Measurements from ENCODE around the gene RBM39. TPM values are rescaled to one million over a fixed set of nuclear protein-coding genes. Genes with fewer than 3 reads are reported as not detected.
"Not testable (repeated sequence)": the region's sequence is repeated elsewhere in the genome, so short reads cannot be mapped to it uniquely, and the experiment has no call there.

Gene RBM39
- polyA plus RNA-seq, 3 donors from 2014 or later: 120 to 203 (median 142) TPM

GRCh38 chr20:35768731-35769664, 26.9 kb upstream of the RBM39 start:
- Mint-ChIP-seq H3K27ac (peak overlapping the region; percentile 99 to 100 (median 100)), H3K27me3 (ENCODE audit: low read depth in 3 of 3) (peaks cover 13 to 20% (median 17%) of the 10 kb centered on the region in 3 donors), H3K4me1 (peaks cover 69 to 72% of the 10 kb centered on the region in 2 donors), H3K9me3 (no peaks in the 10 kb centered on the region), H3K36me3 (no peaks in the 10 kb centered on the region), H3K4me3 (peak overlapping the region; percentile 87 to 91 (median 91))
- peak; percentile 38 to 43 (median 41) for DNase-seq

GRCh38 chr20:35767683-35768481, 25.8 kb upstream of the RBM39 start:
- peak; percentile 85 to 88 (median 88) for DNase-seq
- Mint-ChIP-seq H3K27me3 (ENCODE audit: low read depth in 3 of 3) (peaks cover 11 to 18% (median 14%) of the 10 kb centered on the region in 3 donors), H3K4me3 (peak overlapping the region; percentile 87 to 91 (median 91)), H3K27ac (peak overlapping the region; percentile 99 to 100 (median 100)), H3K36me3 (no peaks in the 10 kb centered on the region), H3K9me3 (no peaks in the 10 kb centered on the region), H3K4me1 (peaks cover 58 to 61% of the 10 kb centered on the region in 2 donors)

- H3K4me3 Mint-ChIP-seq: peak overlapping the region in 3 of 5 donors; percentile 53 to 91 (median 87)
- H3K27me3 Mint-ChIP-seq (ENCODE audit: low read depth in 3 of 3): peaks cover 11 to 16% (median 14%) of the 10 kb centered on the region in 3 donors
- peak overlapping the region; percentile 99 to 100 (median 100) for H3K27ac Mint-ChIP-seq
- no peak for DNase-seq
- no peaks in the 10 kb centered on the region for H3K9me3 Mint-ChIP-seq
- no peaks in the 10 kb centered on the region for H3K36me3 Mint-ChIP-seq
- H3K4me1 Mint-ChIP-seq: peaks cover 52 to 56% of the 10 kb centered on the region in 2 donors
Observed at GRCh38 chr20:35766843-35767242, 24.8 kb upstream of the RBM39 start.

- peak overlapping the region; percentile 16 to 88 (median 80) for H3K27ac Mint-ChIP-seq
- H3K27me3 Mint-ChIP-seq (ENCODE audit: low read depth in 3 of 3); H3K9me3 Mint-ChIP-seq; H3K36me3 Mint-ChIP-seq; DNase-seq: not testable (repeated sequence)
- peaks cover 41 to 42% of the 10 kb centered on the region in 2 donors for H3K4me1 Mint-ChIP-seq
- peak overlapping the region in 1 of 5 donors; percentile 18 for H3K4me3 Mint-ChIP-seq
Observed at GRCh38 chr20:35764936-35765335, 22.9 kb upstream of the RBM39 start.

GRCh38 chr20:35762461-35762860, 20.4 kb upstream of the RBM39 start:
- Mint-ChIP-seq H3K27ac (peak overlapping the region in 5 of 6 donors; percentile 6 to 89 (median 50)), H3K4me1 (peaks cover 18 to 19% of the 10 kb centered on the region in 2 donors), H3K36me3 (no peaks in the 10 kb centered on the region), H3K4me3 (no peak overlapping the region), H3K27me3 (ENCODE audit: low read depth in 3 of 3) (peaks cover 1 to 4% (median 2%) of the 10 kb centered on the region in 3 donors), H3K9me3 (no peaks in the 10 kb centered on the region)
- no peak for DNase-seq

GRCh38 chr20:35761548-35761947, 19.5 kb upstream of the RBM39 start:
- not testable (repeated sequence) for H3K27me3 Mint-ChIP-seq (ENCODE audit: low read depth in 3 of 3); H3K4me1 Mint-ChIP-seq; H3K9me3 Mint-ChIP-seq; H3K4me3 Mint-ChIP-seq; DNase-seq; H3K36me3 Mint-ChIP-seq
- peak overlapping the region in 2 of 6 donors; percentile 42 to 45 for H3K27ac Mint-ChIP-seq

- Mint-ChIP-seq H3K4me3 (no peak overlapping the region), H3K4me1 (no peaks in the 10 kb centered on the region), H3K9me3 (no peaks in the 10 kb centered on the region), H3K36me3 (no peaks in the 10 kb centered on the region), H3K27me3 (ENCODE audit: low read depth in 3 of 3) (peaks cover 0 to 2% (median 0%) of the 10 kb centered on the region in 3 donors), H3K27ac (peak overlapping the region in 2 of 6 donors; percentile 12 to 23)
- no peak for DNase-seq
Observed at GRCh38 chr20:35757098-35757705, 15.1 kb upstream of the RBM39 start.

GRCh38 chr20:35756404-35756803, 14.3 kb upstream of the RBM39 start:
- Mint-ChIP-seq H3K4me1 (no peaks in the 10 kb centered on the region), H3K27me3 (ENCODE audit: low read depth in 3 of 3) (peaks cover 0 to 2% (median 0%) of the 10 kb centered on the region in 3 donors), H3K9me3 (no peaks in the 10 kb centered on the region), H3K36me3 (no peaks in the 10 kb centered on the region), H3K27ac (no peak overlapping the region), H3K4me3 (no peak overlapping the region)
- no peak for DNase-seq

- H3K4me1 Mint-ChIP-seq: no peaks in the 10 kb centered on the region
- no peak overlapping the region for H3K4me3 Mint-ChIP-seq
- H3K9me3 Mint-ChIP-seq: no peaks in the 10 kb centered on the region
- H3K27me3 Mint-ChIP-seq (ENCODE audit: low read depth in 3 of 3): no peaks in the 10 kb centered on the region
- H3K36me3 Mint-ChIP-seq: no peaks in the 10 kb centered on the region
- no peak overlapping the region for H3K27ac Mint-ChIP-seq
- no peak for DNase-seq
Observed at GRCh38 chr20:35750611-35751010, 8.6 kb upstream of the RBM39 start.

- Mint-ChIP-seq H3K4me1 (peaks cover 35 to 41% of the 10 kb centered on the region in 2 donors), H3K27me3 (ENCODE audit: low read depth in 3 of 3) (peaks cover 16 to 30% (median 18%) of the 10 kb centered on the region in 3 donors), H3K4me3 (peak overlapping the region in 3 of 5 donors; percentile 99 to 100 (median 100)), H3K27ac (peak overlapping the region; percentile 97 to 100 (median 100)), H3K36me3 (peaks cover 17 to 19% (median 17%) of the 10 kb centered on the region in 3 donors)
- H3K9me3 Mint-ChIP-seq, DNase-seq: not testable (repeated sequence)
Observed at GRCh38 chr20:35744492-35744841, 2.4 kb upstream of the RBM39 start.

GRCh38 chr20:35743693-35744491, 1.8 kb upstream of the RBM39 start:
- DNase-seq: peak; percentile 35 to 39 (median 36)
- Mint-ChIP-seq H3K27me3 (ENCODE audit: low read depth in 3 of 3) (peaks cover 16 to 34% (median 18%) of the 10 kb centered on the region in 3 donors), H3K9me3 (no peaks in the 10 kb centered on the region), H3K4me1 (peaks cover 39 to 47% of the 10 kb centered on the region in 2 donors), H3K36me3 (peaks cover 20 to 22% (median 21%) of the 10 kb centered on the region in 3 donors), H3K27ac (peak overlapping the region; percentile 97 to 100 (median 100)), H3K4me3 (peak overlapping the region; percentile 97 to 100 (median 99))

- Mint-ChIP-seq H3K4me1 (peaks cover 49 to 56% of the 10 kb centered on the region in 2 donors), H3K36me3 (peaks cover 29 to 32% (median 30%) of the 10 kb centered on the region in 3 donors), H3K27me3 (ENCODE audit: low read depth in 3 of 3) (peaks cover 16 to 34% (median 24%) of the 10 kb centered on the region in 3 donors), H3K4me3 (peak overlapping the region; percentile 97 to 100 (median 99)), H3K27ac (peak overlapping the region; percentile 97 to 100 (median 100)), H3K9me3 (no peaks in the 10 kb centered on the region)
- DNase-seq: peak; percentile 36 to 46 (median 38)
Observed at GRCh38 chr20:35742741-35743523, 872 bp upstream of the RBM39 start.

Measured in immature natural killer cell (primary cell).